GM23338 (cell line): ENCODE results near the gene CCNI. TPM values are rescaled to one million over a fixed set of nuclear protein-coding genes. Genes with fewer than 3 reads are reported as not detected.

Experiments used
- ATAC-seq: fragments of 200-7000 bp; cut with Tn5 transposase; 3 replicates; pipeline ENCODE4 v1.9.1; 2020
- DNase-seq: peaks from one replicate; pipeline ENCODE4 v3.0.0-alpha.2; 2015; ENCODE audit warnings: low spot score
- H2AFZ ChIP-seq: fragments of 200-600 bp; sonication (generic); 2 replicates; pipeline ENCODE4 v1.8.0; 2016; ENCODE audit warnings: antibody characterized with exemption, mild to moderate bottlenecking, moderate library complexity
- H3F3A ChIP-seq: fragments of 200-600 bp; sonication (generic); replicated peaks from 2 replicates; pipeline ENCODE4 v1.8.0; 2017; ENCODE audit warnings: antibody characterized with exemption, mixed run types, low read depth
- H3K27ac ChIP-seq: fragments of 200-600 bp; sonication (generic); 2 replicates; pipeline ENCODE4 v1.6.1; 2016; ENCODE audit warnings: low read depth
- H3K27me3 ChIP-seq: fragments of 200-600 bp; sonication (generic); 2 replicates; pipeline ENCODE4 v1.8.0; 2016; ENCODE audit warnings: mild to moderate bottlenecking, mixed run types, moderate library complexity; ENCODE audit not compliant: insufficient read depth
- H3K36me3 ChIP-seq: fragments of 200-600 bp; sonication (generic); 2 replicates; pipeline ENCODE4 v1.8.0; 2016; ENCODE audit warnings: mild to moderate bottlenecking; ENCODE audit not compliant: insufficient read depth
- H3K4me1 ChIP-seq: fragments of 200-600 bp; sonication (generic); 2 replicates; pipeline ENCODE4 v1.8.0; 2016; ENCODE audit warnings: mild to moderate bottlenecking, moderate library complexity; ENCODE audit not compliant: insufficient read depth
- H3K4me2 ChIP-seq: fragments of 200-600 bp; sonication (generic); 2 replicates; pipeline ENCODE4 v1.7.1; 2017; ENCODE audit warnings: mixed run types
- H3K4me3 ChIP-seq: fragments of 200-600 bp; sonication (generic); 2 replicates; pipeline ENCODE4 v1.6.1; 2016; ENCODE audit warnings: mixed run types
- H3K79me2 ChIP-seq: fragments of 200-600 bp; sonication (generic); replicated peaks from 2 replicates; pipeline ENCODE4 v1.8.0; 2017; ENCODE audit warnings: mild to moderate bottlenecking; ENCODE audit not compliant: insufficient read depth
- H3K9me2 ChIP-seq: fragments of 200-600 bp; sonication (generic); 2 replicates; pipeline ENCODE4 v1.8.0; 2017; ENCODE audit not compliant: insufficient read depth
- H4K20me1 ChIP-seq: fragments of 200-600 bp; sonication (generic); replicated peaks from 2 replicates; pipeline ENCODE4 v1.8.0; 2017; ENCODE audit warnings: mild to moderate bottlenecking; ENCODE audit not compliant: insufficient read depth
- H3K27ac Mint-ChIP-seq: 2 replicates; pipeline ENCODE4 v1.8.0; 2020; ENCODE audit warnings: inconsistent platforms, mild to moderate bottlenecking, moderate library complexity, mixed read lengths
- H3K27me3 Mint-ChIP-seq: 3 replicates; pipeline ENCODE4 v1.8.0; 2022; ENCODE audit warnings: low read depth, mild to moderate bottlenecking, moderate library complexity, mixed read lengths, inconsistent platforms; ENCODE audit not compliant: insufficient read depth, poor library complexity
- H3K36me3 Mint-ChIP-seq: 3 replicates; pipeline ENCODE4 v1.8.0; 2021; ENCODE audit warnings: low read depth, mild to moderate bottlenecking, inconsistent platforms, moderate library complexity, mixed read lengths
- H3K4me1 Mint-ChIP-seq: 3 replicates; pipeline ENCODE4 v1.8.0; 2020; ENCODE audit warnings: mild to moderate bottlenecking, inconsistent platforms, mixed read lengths
- H3K4me3 Mint-ChIP-seq: 3 replicates; pipeline ENCODE4 v1.8.0; 2021; ENCODE audit warnings: moderate library complexity, mild to moderate bottlenecking, inconsistent platforms, mixed read lengths
- H3K9me3 Mint-ChIP-seq: 3 replicates; pipeline ENCODE4 v1.8.0; 2020; ENCODE audit warnings: moderate library complexity, mild to moderate bottlenecking, inconsistent platforms, mixed read lengths
- ETS1 ChIP-seq: IDR thresholded peaks from 2 replicates; pipeline ENCODE4 v1.6.1; 2016; ENCODE audit warnings: antibody characterized with exemption
- EZH2 ChIP-seq: fragments of 200-600 bp; sonication (generic); IDR thresholded peaks from one replicate; pipeline ENCODE4 v1.8.0; 2017; ENCODE audit warnings: antibody characterized with exemption, mild to moderate bottlenecking, low read depth; ENCODE audit not compliant: unreplicated experiment
- EZH2phosphoT487 ChIP-seq: fragments of 200-600 bp; sonication (generic); IDR thresholded peaks from one replicate; pipeline ENCODE4 v1.8.1; 2018; ENCODE audit warnings: antibody characterized with exemption; ENCODE audit not compliant: unreplicated experiment
- POLR2AphosphoS5 ChIP-seq: IDR thresholded peaks from 2 replicates; pipeline ENCODE4 v1.6.1; 2016; ENCODE audit warnings: antibody characterized with exemption, low read depth
- ZNF114 ChIP-seq: fragments of 250-450 bp; sonication (Bioruptor Pico); IDR thresholded peaks from 2 replicates; pipeline ENCODE4 v1.5.0; 2020; ENCODE audit warnings: mild to moderate bottlenecking, moderate library complexity
- ZNF331 ChIP-seq: fragments of 250-450 bp; sonication (Bioruptor Pico); IDR thresholded peaks from 2 replicates; pipeline ENCODE4 v1.5.0; 2020; ENCODE audit warnings: low read depth, mild to moderate bottlenecking, moderate library complexity
- polyA plus RNA-seq: library from polyadenylated mRNA; unstranded; fragments of >200 nt; fragmentation: Nextera tagmentation; extraction: Ambion mirVana; gene quantifications from 2 replicates; pipeline ENCODE4 v1.2.1, GENCODE V29; 2016
- total RNA-seq: library from RNA; depleted of rRNA; stranded (reverse); fragments of >200 nt; shearing (Covaris generic); gene quantifications from 2 replicates; pipeline ENCODE4 v1.2.3, GENCODE V29; 2014
- TF ChIP-seq, protein P1 (sequence below), 2 experiments: fragments of 200-600 bp in 1 of 2; sonication (generic) in 1 of 2; conservative IDR thresholded peaks; 2 replicates each; pipeline versions ENCODE4 v1.5.1 to v1.6.1; 2016 to 2017; ENCODE audit warnings: antibody characterized with exemption in 2 of 2, low read depth in 2 of 2, mild to moderate bottlenecking in 2 of 2, moderate library complexity in 1 of 2
- TF ChIP-seq, protein P2 (sequence below): IDR thresholded peaks from one replicate; pipeline ENCODE4 v1.6.1; 2018; ENCODE audit warnings: antibody characterized with exemption; ENCODE audit not compliant: unreplicated experiment

The CCNI gene
- total and polyA plus RNA-seq, 2 experiments from 2014 or later: 207 to 248 TPM

DNA sequence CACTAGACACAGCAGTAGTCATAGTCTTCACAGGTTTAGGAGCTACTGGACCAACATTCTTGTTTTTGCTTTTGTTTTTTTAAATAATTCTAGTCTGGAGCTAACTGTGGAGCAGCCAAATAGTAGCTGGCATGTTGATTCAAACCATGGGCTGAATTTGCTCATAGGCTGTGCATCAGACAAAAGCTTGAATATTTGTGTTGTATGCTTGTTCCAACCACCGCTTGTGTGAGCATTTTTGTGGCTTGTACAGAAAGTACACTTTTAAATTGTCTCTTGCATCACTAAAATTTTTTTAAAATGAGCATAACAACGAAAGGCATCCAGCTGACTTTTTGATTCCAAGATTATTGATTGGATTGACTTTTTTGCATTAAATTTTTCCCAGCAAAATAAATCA is 39.6 kb downstream of the CCNI start (continued):
- TF ChIP-seq, protein P1, sequence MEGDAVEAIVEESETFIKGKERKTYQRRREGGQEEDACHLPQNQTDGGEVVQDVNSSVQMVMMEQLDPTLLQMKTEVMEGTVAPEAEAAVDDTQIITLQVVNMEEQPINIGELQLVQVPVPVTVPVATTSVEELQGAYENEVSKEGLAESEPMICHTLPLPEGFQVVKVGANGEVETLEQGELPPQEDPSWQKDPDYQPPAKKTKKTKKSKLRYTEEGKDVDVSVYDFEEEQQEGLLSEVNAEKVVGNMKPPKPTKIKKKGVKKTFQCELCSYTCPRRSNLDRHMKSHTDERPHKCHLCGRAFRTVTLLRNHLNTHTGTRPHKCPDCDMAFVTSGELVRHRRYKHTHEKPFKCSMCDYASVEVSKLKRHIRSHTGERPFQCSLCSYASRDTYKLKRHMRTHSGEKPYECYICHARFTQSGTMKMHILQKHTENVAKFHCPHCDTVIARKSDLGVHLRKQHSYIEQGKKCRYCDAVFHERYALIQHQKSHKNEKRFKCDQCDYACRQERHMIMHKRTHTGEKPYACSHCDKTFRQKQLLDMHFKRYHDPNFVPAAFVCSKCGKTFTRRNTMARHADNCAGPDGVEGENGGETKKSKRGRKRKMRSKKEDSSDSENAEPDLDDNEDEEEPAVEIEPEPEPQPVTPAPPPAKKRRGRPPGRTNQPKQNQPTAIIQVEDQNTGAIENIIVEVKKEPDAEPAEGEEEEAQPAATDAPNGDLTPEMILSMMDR (conservative IDR thresholded peaks at IDR 0.05; ENCODE audit: low read depth in 2 of 2): no peak

- H3K9me3 Mint-ChIP-seq: no peaks in the 10 kb centered on the region
- H3K27ac ChIP-seq: no peak overlapping the region
- ATAC-seq: no peak
These were observed 40.6 kb downstream of the CCNI start for GRCh38 chr4:77035153-77035552.

GRCh38 chr4:77031544-77031943 is 44.2 kb downstream of the CCNI start:
- no peak overlapping the region for H3K4me3 ChIP-seq
- H3K79me2 ChIP-seq: no peaks in the 10 kb centered on the region
- DNase-seq: no peak
- Mint-ChIP-seq H3K27ac (no peak overlapping the region), H3K4me3 (no peak overlapping the region), H3K27me3 (peaks cover 2% of the 10 kb centered on the region), H3K36me3 (peaks cover 44% of the 10 kb centered on the region), H3K9me3 (no peaks in the 10 kb centered on the region), H3K4me1 (no peaks in the 10 kb centered on the region)
- H3K4me2 ChIP-seq: no peak overlapping the region
- H4K20me1 ChIP-seq: no peaks in the 10 kb centered on the region
- H3K9me2 ChIP-seq: no peaks in the 10 kb centered on the region
- H3K36me3 ChIP-seq: peaks cover 39% of the 10 kb centered on the region
- no peak for ATAC-seq
- no peak for TF ChIP-seq ZNF114 (CRISPR knock-in tag)
- no peak for TF ChIP-seq ZNF331 (CRISPR knock-in tag)
- no peak for TF ChIP-seq POLR2AphosphoS5
- TF ChIP-seq ETS1: no peak
- no peak for TF ChIP-seq EZH2phosphoT487
- TF ChIP-seq, protein P1 (conservative IDR thresholded peaks at IDR 0.05; ENCODE audit: low read depth in 2 of 2): no peak
- no peak for TF ChIP-seq EZH2
- TF ChIP-seq, protein P2, sequence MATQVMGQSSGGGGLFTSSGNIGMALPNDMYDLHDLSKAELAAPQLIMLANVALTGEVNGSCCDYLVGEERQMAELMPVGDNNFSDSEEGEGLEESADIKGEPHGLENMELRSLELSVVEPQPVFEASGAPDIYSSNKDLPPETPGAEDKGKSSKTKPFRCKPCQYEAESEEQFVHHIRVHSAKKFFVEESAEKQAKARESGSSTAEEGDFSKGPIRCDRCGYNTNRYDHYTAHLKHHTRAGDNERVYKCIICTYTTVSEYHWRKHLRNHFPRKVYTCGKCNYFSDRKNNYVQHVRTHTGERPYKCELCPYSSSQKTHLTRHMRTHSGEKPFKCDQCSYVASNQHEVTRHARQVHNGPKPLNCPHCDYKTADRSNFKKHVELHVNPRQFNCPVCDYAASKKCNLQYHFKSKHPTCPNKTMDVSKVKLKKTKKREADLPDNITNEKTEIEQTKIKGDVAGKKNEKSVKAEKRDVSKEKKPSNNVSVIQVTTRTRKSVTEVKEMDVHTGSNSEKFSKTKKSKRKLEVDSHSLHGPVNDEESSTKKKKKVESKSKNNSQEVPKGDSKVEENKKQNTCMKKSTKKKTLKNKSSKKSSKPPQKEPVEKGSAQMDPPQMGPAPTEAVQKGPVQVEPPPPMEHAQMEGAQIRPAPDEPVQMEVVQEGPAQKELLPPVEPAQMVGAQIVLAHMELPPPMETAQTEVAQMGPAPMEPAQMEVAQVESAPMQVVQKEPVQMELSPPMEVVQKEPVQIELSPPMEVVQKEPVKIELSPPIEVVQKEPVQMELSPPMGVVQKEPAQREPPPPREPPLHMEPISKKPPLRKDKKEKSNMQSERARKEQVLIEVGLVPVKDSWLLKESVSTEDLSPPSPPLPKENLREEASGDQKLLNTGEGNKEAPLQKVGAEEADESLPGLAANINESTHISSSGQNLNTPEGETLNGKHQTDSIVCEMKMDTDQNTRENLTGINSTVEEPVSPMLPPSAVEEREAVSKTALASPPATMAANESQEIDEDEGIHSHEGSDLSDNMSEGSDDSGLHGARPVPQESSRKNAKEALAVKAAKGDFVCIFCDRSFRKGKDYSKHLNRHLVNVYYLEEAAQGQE: no peak
- no peaks in the 10 kb centered on the region for H3K4me1 ChIP-seq
- H3K27me3 ChIP-seq: no peaks in the 10 kb centered on the region
- no peaks in the 10 kb centered on the region for H3F3A ChIP-seq
- H3K27ac ChIP-seq: no peak overlapping the region
- H2AFZ ChIP-seq: no peak overlapping the region

More at GRCh38 chr4:77035153-77035552, 40.6 kb downstream of the CCNI start:
- H3K4me2 ChIP-seq: no peak overlapping the region
- no peak overlapping the region for H3K27ac Mint-ChIP-seq
- no peaks in the 10 kb centered on the region for H3K4me1 ChIP-seq
- H3K27me3 Mint-ChIP-seq: no peaks in the 10 kb centered on the region
- H3K36me3 ChIP-seq: peaks cover 28% of the 10 kb centered on the region
- H3K36me3 Mint-ChIP-seq: peaks cover 29% of the 10 kb centered on the region
- H3K4me3 ChIP-seq: no peak overlapping the region
- H3K9me2 ChIP-seq: no peaks in the 10 kb centered on the region
- H3K79me2 ChIP-seq: no peaks in the 10 kb centered on the region
- H4K20me1 ChIP-seq: no peaks in the 10 kb centered on the region
- no peaks in the 10 kb centered on the region for H3K27me3 ChIP-seq
- DNase-seq: no peak
- H2AFZ ChIP-seq: no peak overlapping the region
- TF ChIP-seq POLR2AphosphoS5 (no peak), EZH2 (no peak)
- H3K4me3 Mint-ChIP-seq: no peak overlapping the region
- no peaks in the 10 kb centered on the region for H3F3A ChIP-seq
- H3K4me1 Mint-ChIP-seq: peaks cover 2% of the 10 kb centered on the region
